Endothelial cell of umbilical vein (primary cell): ENCODE measurements around the gene DCAF4L1. TPM values are rescaled to one million over a fixed set of nuclear protein-coding genes. Genes with fewer than 3 reads are reported as not detected.

Experiments
- BruUV-seq: library from RNA; stranded (reverse); fragments of 400-500 nt; replicated peaks from 2 replicates; lab custom pipeline; 2021; lab: Mats Ljungman, UMichigan
- CTCF ChIA-PET: fragments of 300-600, 350-600 bp; sonication (Branson Sonifier 250); formaldehyde crosslinking; loops from one replicate; lab custom pipeline; 2021; ENCODE audit warnings: antibody characterized with exemption, inconsistent platforms; lab: Charles Lee
- POLR2A ChIA-PET: fragments of 300-600, 350-600 bp; sonication (Branson Sonifier 250); formaldehyde crosslinking; loops from one replicate; lab custom pipeline; 2021; ENCODE audit warnings: antibody characterized with exemption, inconsistent platforms; lab: Charles Lee
- DNase-seq: peaks from one replicate; pipeline ENCODE4 v3.0.0-alpha.2; 2011; ENCODE audit warnings: low read depth, low spot score
- FAIRE-seq: peaks from 2 replicates; lab custom pipeline; 2011; peaks lifted over from hg19 to GRCh38; lab: Jason Lieb, UNC
- H2AFZ ChIP-seq: 2 replicates; pipeline ENCODE4 v1.6.0; 2012; ENCODE audit warnings: low read depth, low read length, control low read depth, inconsistent platforms
- H3K27ac ChIP-seq: 2 replicates; pipeline ENCODE4 v1.5.1; 2011; ENCODE audit warnings: low read depth, mild to moderate bottlenecking, control low read depth, low read length, moderate library complexity; ENCODE audit not compliant: insufficient read depth
- H3K27me3 ChIP-seq, 2 experiments: 2 replicates each; pipeline versions ENCODE4 v1.6.0 to v1.6.1; 2011; ENCODE audit warnings: low read length in 2 of 2, mixed read lengths in 1 of 2; ENCODE audit not compliant: control insufficient read depth in 2 of 2, insufficient read depth in 2 of 2
- H3K36me3 ChIP-seq, 2 experiments: 2 replicates in 1 of 2; 3 replicates in 1 of 2; pipeline ENCODE4 v1.5.1; 2011; ENCODE audit warnings: low read length in 2 of 2, mild to moderate bottlenecking in 1 of 2, moderate library complexity in 1 of 2; ENCODE audit not compliant: control insufficient read depth in 2 of 2, insufficient read depth in 2 of 2; ENCODE audit errors: extremely low read depth in 1 of 2
- H3K4me1 ChIP-seq: 3 replicates; pipeline ENCODE4 v1.5.1; 2011; ENCODE audit warnings: mild to moderate bottlenecking, low read length; ENCODE audit not compliant: control insufficient read depth, insufficient read depth; ENCODE audit errors: extremely low read depth
- H3K4me2 ChIP-seq: 2 replicates; pipeline ENCODE4 v1.6.1; 2011; ENCODE audit warnings: low read length, control low read depth, mixed read lengths; ENCODE audit not compliant: insufficient read depth
- H3K4me3 ChIP-seq, 3 experiments: fragments of 200-600 bp in 1 of 3; sonication (generic), shearing (Covaris generic) in 1 of 3; replicated peaks in 1 of 3; 2 replicates each; pipeline ENCODE4 v1.5.1; 2011 to 2016; ENCODE audit warnings: control low read depth in 3 of 3, low read length in 3 of 3, mild to moderate bottlenecking in 2 of 3, inconsistent platforms in 1 of 3, low read depth in 1 of 3, moderate library complexity in 1 of 3; ENCODE audit not compliant: insufficient read depth in 1 of 3
- H3K79me2 ChIP-seq: 2 replicates; pipeline ENCODE4 v1.6.0; 2012; ENCODE audit warnings: low read length, inconsistent platforms; ENCODE audit not compliant: control insufficient read depth, insufficient read depth
- H3K9ac ChIP-seq: replicated peaks from 2 replicates; pipeline ENCODE3; 2011; ENCODE audit warnings: low read length, control low read depth; ENCODE audit not compliant: insufficient read depth; ENCODE audit errors: extremely low read depth
- H3K9me1 ChIP-seq: replicated peaks from 3 replicates; pipeline ENCODE4 v1.6.0; 2011; ENCODE audit warnings: mild to moderate bottlenecking, low read length; ENCODE audit not compliant: control insufficient read depth, insufficient read depth; ENCODE audit errors: extremely low read depth
- H3K9me3 ChIP-seq: replicated peaks from 2 replicates; pipeline ENCODE4 v1.5.1; 2012; ENCODE audit warnings: low read length, inconsistent platforms; ENCODE audit not compliant: control insufficient read depth, insufficient read depth
- H4K20me1 ChIP-seq: replicated peaks from 2 replicates; pipeline ENCODE3; 2011; ENCODE audit warnings: mild to moderate bottlenecking, low read length; ENCODE audit not compliant: control insufficient read depth, insufficient read depth; ENCODE audit errors: extremely low read depth
- EZH2 ChIP-seq: IDR thresholded peaks from 2 replicates; pipeline ENCODE4 v1.6.1; 2012; ENCODE audit warnings: borderline replicate concordance, low read depth, mild to moderate bottlenecking, moderate library complexity, low read length, inconsistent platforms; ENCODE audit not compliant: severe bottlenecking
- FOS ChIP-seq: IDR thresholded peaks from 2 replicates; pipeline ENCODE4 v1.6.1; 2011; ENCODE audit warnings: mild to moderate bottlenecking, low read length, moderate library complexity, borderline replicate concordance; ENCODE audit not compliant: insufficient read depth
- GATA2 ChIP-seq: IDR thresholded peaks from 2 replicates; pipeline ENCODE4 v1.7.0; 2011; ENCODE audit warnings: low read depth, mild to moderate bottlenecking, moderate library complexity, mixed read lengths, low read length; ENCODE audit not compliant: insufficient read length, insufficient read depth
- MYC ChIP-seq: IDR thresholded peaks from one replicate; pipeline ENCODE4 v1.6.1; 2011; ENCODE audit warnings: mild to moderate bottlenecking, low read depth, low read length
- POLR2A ChIP-seq: IDR thresholded peaks from 2 replicates; pipeline ENCODE4 v1.6.1; 2012; ENCODE audit warnings: low read depth, mild to moderate bottlenecking, control low read depth, low read length
- POLR2AphosphoS5 ChIP-seq: IDR thresholded peaks from 2 replicates; pipeline ENCODE4 v1.6.1; 2012; ENCODE audit warnings: low read depth, mild to moderate bottlenecking, control low read depth, low read length, moderate library complexity; ENCODE audit not compliant: insufficient read depth
- dilution Hi-C: fragments of 300-500 bp; cut with MboI; formaldehyde crosslinking; loops from one replicate; pipeline ENCODE4 v1.15.0; 2019; ENCODE audit warnings: low sequenced_read_pairs; ENCODE audit not compliant: extremely low pct_ligation_motif_present
- intact Hi-C: fragments of 100-400 bp; cut with micrococcal nuclease; formaldehyde crosslinking; loops from one replicate; pipeline ENCODE4 v1.10.0; 2022
- polyA plus RNA-seq, 4 experiments: library from polyadenylated mRNA; depleted of rRNA in 3 of 4; stranded (reverse) in 3 of 4; unstranded in 1 of 4; fragments of >200 nt; gene quantifications; 2 replicates each; pipeline versions ENCODE4 v1.2.1 to v1.2.3, GENCODE V29; 2011 to 2012; ENCODE audit warnings: missing spikeins in 1 of 4
- total RNA-seq: library from RNA; stranded (reverse); gene quantifications from 2 replicates; pipeline ENCODE4 v1.2.3, GENCODE V29; 2021
- TF ChIP-seq, protein P1 (sequence below): IDR thresholded peaks from 2 replicates; pipeline ENCODE4 v1.6.1; 2011; ENCODE audit not compliant: insufficient read depth, insufficient read length
- TF ChIP-seq, protein P2 (sequence below), 2 donors: IDR thresholded peaks; 1 replicate in 1 of 2; 2 replicates in 1 of 2; pipeline ENCODE4 v1.5.1; 2011; ENCODE audit warnings: low read length in 2 of 2, mild to moderate bottlenecking in 2 of 2, moderate library complexity in 2 of 2, control low read depth in 1 of 2, inconsistent platforms in 1 of 2, low read depth in 1 of 2; ENCODE audit not compliant: insufficient read depth in 1 of 2; ENCODE audit errors: extremely low read depth in 1 of 2

DCAF4L1 gene
- total and polyA plus RNA-seq, 2 donors (not counting 3 experiments of a cell fraction or from before 2014, with no cell fraction given), result 0.06 to 0.15 TPM

DNA sequence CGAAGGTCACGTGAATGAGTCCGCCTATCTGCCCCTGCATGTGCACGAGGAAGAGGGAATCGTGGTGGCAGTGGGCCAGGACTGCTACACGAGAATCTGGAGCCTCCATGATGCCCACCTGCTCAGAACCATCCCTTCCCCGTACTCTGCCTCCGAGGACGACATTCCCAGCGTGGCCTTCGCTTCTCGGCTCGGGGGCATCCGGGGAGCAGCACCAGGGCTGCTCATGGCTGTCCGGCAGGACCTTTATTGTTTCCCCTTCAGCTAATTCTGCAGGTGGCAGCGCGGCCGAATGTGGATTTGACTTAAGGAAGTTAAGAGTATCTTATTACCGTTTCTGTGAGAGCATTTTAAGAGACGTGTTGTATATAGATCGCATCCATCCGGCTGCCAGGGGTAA is 1.2 kb downstream of the DCAF4L1 start:
- H3K79me2 ChIP-seq, result no peaks in the 10 kb centered on the region
- FAIRE-seq, result no peak
- no peak overlapping the region for H3K4me3 ChIP-seq
- H3K27me3 ChIP-seq, result no peaks in the 10 kb centered on the region
- no peaks in the 10 kb centered on the region for H3K9me1 ChIP-seq
- no peaks in the 10 kb centered on the region for H3K9me3 ChIP-seq
- BruUV-seq, result no TSS peak
- no peak overlapping the region for H3K27ac ChIP-seq
- no peak overlapping the region for H2AFZ ChIP-seq
- H3K4me2 ChIP-seq, result no peak overlapping the region
- no peaks in the 10 kb centered on the region for H3K36me3 ChIP-seq
- H3K9ac ChIP-seq, result no peak overlapping the region
- dilution Hi-C loops, result no loop called here
- ChIA-PET POLR2A (no interaction called here), CTCF (no interaction called here)
- H3K4me1 ChIP-seq, result no peaks in the 10 kb centered on the region
- H4K20me1 ChIP-seq, result no peaks in the 10 kb centered on the region
- TF ChIP-seq, protein P1, sequence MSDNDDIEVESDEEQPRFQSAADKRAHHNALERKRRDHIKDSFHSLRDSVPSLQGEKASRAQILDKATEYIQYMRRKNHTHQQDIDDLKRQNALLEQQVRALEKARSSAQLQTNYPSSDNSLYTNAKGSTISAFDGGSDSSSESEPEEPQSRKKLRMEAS, result no peak
- no peak for TF ChIP-seq POLR2AphosphoS5
- no peak for DNase-seq
- intact Hi-C loops, result no loop called here

DNA sequence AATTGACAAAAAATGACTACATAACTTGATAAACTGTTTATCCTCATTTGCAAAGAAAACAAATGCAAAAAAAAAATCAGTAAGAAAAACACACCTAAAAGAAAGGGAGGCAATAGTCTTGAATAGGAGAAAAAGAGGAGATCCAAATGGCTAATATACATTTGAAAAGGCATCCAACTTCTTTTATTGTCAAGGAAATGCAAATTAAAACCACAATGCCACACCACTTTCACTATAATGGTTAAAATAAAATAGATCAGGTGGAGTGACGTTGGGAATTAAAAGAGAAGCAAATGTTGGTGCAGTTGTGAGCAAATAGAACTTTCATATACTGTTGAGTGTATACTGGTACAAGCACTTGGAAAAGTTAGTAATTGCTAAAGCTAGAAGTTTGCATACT is 3.6 kb downstream of the DCAF4L1 start:
- H3K4me2 ChIP-seq, result no peak overlapping the region
- intact Hi-C loops (no loop called here), dilution Hi-C loops (no loop called here)
- H3K9me3 ChIP-seq, result no peaks in the 10 kb centered on the region
- no peak for FAIRE-seq
- H3K4me1 ChIP-seq, result peaks cover 5% of the 10 kb centered on the region
- H3K9ac ChIP-seq, result no peak overlapping the region
- ChIA-PET CTCF (no interaction called here), POLR2A (no interaction called here)
- no peak overlapping the region for H3K4me3 ChIP-seq
- TF ChIP-seq EZH2 (no peak), GATA2 (no peak), POLR2A (no peak), FOS (no peak), POLR2AphosphoS5 (no peak), MYC (no peak)
- TF ChIP-seq, protein P1, result no peak
- TF ChIP-seq, protein P2, sequence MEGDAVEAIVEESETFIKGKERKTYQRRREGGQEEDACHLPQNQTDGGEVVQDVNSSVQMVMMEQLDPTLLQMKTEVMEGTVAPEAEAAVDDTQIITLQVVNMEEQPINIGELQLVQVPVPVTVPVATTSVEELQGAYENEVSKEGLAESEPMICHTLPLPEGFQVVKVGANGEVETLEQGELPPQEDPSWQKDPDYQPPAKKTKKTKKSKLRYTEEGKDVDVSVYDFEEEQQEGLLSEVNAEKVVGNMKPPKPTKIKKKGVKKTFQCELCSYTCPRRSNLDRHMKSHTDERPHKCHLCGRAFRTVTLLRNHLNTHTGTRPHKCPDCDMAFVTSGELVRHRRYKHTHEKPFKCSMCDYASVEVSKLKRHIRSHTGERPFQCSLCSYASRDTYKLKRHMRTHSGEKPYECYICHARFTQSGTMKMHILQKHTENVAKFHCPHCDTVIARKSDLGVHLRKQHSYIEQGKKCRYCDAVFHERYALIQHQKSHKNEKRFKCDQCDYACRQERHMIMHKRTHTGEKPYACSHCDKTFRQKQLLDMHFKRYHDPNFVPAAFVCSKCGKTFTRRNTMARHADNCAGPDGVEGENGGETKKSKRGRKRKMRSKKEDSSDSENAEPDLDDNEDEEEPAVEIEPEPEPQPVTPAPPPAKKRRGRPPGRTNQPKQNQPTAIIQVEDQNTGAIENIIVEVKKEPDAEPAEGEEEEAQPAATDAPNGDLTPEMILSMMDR (IDR thresholded peaks at IDR 0.05; ENCODE audit: extremely low read depth in 1 of 2, insufficient read depth in 1 of 2, low read depth in 1 of 2, low read length in 2 of 2), result no peak
- DNase-seq, result no peak
- H3K27me3 ChIP-seq, result no peaks in the 10 kb centered on the region
- no peaks in the 10 kb centered on the region for H4K20me1 ChIP-seq
- no peaks in the 10 kb centered on the region for H3K79me2 ChIP-seq
- no peaks in the 10 kb centered on the region for H3K9me1 ChIP-seq
- no peak overlapping the region for H3K27ac ChIP-seq
- H3K36me3 ChIP-seq, result no peaks in the 10 kb centered on the region
- no peak overlapping the region for H2AFZ ChIP-seq
- no TSS peak for BruUV-seq
